KOPT-K1 (cell line): ENCODE data around the gene MYB.

Experiments
- H3K27ac ChIP-seq: fragments of 200-600 bp; sonication (generic); 2 replicates; pipeline ENCODE4 v1.5.1; 2016; ENCODE audit warnings: antibody characterized with exemption, mild to moderate bottlenecking, low read depth, low read length; ENCODE audit not compliant: poor library complexity, severe bottlenecking
- H3K36me3 ChIP-seq: fragments of 200-600 bp; sonication (generic); 2 replicates; pipeline ENCODE4 v1.5.1; 2017; ENCODE audit warnings: antibody characterized with exemption, mild to moderate bottlenecking, low read length, moderate library complexity; ENCODE audit not compliant: insufficient read depth
- H3K9me3 ChIP-seq: fragments of 200-600 bp; sonication (generic); 2 replicates; pipeline ENCODE4 v1.5.1; 2017; ENCODE audit warnings: antibody characterized with exemption, low read length, mild to moderate bottlenecking; ENCODE audit not compliant: insufficient read depth, poor library complexity, severe bottlenecking

Gene MYB

DNA sequence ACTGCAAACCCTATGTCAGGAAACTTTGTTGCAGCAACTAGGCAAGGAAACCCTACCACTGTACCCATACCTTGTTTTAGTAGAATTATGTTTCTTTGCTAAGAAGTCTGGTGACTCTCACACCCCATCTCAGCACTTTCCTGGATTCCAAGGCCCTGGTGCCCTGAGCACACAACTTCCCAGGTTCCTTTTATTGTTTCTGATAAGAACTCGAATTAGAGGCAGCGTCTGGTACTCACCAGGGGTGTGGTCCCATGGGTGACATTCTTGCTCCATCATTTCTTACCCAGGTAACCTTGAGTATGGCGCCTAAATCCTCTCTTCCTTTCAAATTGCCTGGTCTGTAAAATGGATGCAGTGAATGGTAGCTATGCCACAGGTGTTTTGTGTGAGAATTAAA, 34.1 kb downstream of the MYB start:
- Histone ChIP-seq H3K9me3 (no peaks in the 10 kb centered on the region), H3K36me3 (peaks cover 99% of the 10 kb centered on the region), H3K27ac (peak overlapping the region; percentile 12)

DNA sequence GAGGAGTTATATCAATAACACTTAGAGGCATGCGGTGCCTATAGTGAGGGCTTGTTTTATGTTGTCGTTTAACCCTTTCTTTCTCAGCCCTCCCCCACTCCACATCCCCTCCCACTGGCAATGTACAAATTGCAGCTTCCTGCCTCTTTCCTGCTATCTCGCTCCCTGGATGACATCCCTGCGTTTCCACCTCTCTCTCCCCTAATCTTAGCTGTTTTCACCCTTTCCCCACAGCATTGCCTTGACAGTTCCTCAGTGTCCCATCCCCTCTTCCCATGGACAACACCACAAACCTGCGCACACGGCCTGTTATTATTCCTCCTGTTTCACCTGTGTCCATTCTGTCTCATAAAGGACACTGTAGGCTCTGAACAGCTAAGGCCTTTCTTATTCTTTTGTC, 34.5 kb downstream of the MYB start:
- Histone ChIP-seq H3K9me3 (no peaks in the 10 kb centered on the region), H3K36me3 (peaks cover 99% of the 10 kb centered on the region), H3K27ac (peak overlapping the region; percentile 12)

DNA sequence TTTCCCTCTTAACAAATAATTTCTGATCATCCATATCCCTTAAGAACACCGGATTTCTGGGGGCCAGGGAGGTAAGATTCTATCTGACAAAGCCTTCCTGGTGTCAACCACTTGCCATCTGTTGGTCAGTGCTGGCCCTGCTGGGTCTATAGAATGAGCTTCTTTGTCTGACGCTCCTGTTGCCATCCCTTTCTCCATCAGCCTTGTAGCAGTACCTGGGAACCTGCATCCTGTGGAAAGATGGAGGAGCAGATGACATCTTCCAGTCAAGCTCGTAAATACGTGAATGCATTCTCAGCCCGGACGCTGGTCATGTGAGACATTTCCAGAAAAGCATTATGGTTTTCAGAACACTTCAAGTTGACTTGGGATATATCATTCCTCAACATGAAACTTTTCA, 36.6 kb downstream of the MYB start:
- Histone ChIP-seq H3K27ac (no peak overlapping the region), H3K36me3 (peaks cover 98% of the 10 kb centered on the region), H3K9me3 (no peaks in the 10 kb centered on the region)

DNA sequence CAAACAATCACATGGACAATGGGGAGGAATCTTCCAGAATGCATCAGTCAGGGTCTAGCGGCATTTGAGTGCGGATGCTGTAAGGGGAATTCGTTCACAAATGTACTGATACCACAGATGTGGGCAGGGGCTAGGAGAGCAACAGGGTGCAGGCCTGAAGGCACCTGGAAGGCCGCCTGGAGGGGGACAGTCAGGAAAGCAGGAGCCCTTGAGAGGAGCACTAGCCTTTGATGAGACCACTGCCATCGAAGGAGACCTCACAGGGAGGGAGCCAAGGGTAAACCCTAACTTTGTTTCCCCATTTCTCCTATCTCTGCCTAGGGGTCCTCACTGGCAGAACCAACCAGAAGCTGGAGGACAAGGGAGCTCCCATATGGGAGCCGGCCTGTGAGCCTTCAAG, 38.2 kb downstream of the MYB start:
- Histone ChIP-seq H3K9me3 (no peaks in the 10 kb centered on the region), H3K36me3 (peaks cover 89% of the 10 kb centered on the region), H3K27ac (no peak overlapping the region)

DNA sequence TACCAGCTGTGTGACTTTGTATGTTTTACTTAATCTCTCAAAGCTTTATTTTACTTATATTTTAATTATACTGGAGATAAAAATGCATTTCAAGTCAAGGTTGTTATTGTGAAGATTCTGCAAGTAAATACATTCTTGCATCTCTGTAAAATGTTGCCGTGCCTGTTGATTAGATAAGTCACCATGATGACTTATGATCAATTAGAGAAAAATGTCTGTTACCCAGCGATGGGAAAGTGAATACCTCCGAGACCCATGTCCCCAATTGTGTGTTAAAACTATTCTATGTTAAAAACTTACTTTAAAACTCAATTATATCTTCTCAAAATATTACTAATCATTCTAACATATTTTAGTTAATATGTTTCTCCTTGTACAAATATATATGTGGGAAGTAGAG, 39.9 kb downstream of the MYB start:
- Histone ChIP-seq H3K9me3 (no peaks in the 10 kb centered on the region), H3K36me3 (peaks cover 72% of the 10 kb centered on the region)

DNA sequence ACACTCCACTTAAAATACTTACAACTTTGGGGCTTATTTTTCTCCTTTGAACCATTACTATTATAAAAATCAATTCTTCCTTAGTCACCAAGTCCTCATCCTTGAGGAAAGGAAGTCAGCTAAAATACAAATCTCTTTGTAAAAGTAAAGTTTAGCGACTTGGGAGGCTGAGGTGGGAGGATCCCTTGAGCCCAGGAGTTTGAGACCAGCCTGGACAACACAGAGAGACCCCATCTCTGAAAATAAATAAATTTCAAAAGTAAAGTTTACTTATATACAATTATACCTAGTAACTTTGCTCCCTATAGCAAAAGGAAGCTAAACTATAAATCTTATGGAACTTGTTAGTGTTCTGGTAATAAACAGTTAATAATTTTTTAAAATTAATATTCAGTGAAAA, 40.4 kb downstream of the MYB start:
- H3K27ac ChIP-seq, result no peak overlapping the region
- H3K36me3 ChIP-seq, result peaks cover 67% of the 10 kb centered on the region
- no peaks in the 10 kb centered on the region for H3K9me3 ChIP-seq

More for the DNA sequence above, 39.9 kb downstream of the MYB start:
- H3K27ac ChIP-seq, result no peak overlapping the region

DNA sequence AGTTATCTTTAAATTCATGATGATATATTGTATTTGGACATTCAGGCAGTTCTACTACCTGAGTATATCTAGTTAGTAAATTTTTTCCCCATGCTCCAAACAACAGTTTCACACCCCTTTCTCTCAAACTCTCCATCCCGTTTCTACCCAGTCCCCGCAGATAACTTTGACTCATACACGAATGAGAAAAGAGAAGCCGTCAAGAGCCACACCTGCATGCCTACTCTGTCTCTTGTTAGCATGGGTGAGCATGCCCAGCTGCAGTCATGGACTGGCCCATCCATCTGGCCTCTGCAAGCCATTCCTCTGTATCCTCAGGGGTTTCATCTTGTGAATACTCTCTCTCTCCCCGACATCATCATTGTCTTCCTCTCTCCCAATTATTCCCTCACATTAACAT, 41.5 kb downstream of the MYB start:
- Histone ChIP-seq H3K36me3 (peaks cover 56% of the 10 kb centered on the region), H3K27ac (no peak overlapping the region), H3K9me3 (no peaks in the 10 kb centered on the region)

DNA sequence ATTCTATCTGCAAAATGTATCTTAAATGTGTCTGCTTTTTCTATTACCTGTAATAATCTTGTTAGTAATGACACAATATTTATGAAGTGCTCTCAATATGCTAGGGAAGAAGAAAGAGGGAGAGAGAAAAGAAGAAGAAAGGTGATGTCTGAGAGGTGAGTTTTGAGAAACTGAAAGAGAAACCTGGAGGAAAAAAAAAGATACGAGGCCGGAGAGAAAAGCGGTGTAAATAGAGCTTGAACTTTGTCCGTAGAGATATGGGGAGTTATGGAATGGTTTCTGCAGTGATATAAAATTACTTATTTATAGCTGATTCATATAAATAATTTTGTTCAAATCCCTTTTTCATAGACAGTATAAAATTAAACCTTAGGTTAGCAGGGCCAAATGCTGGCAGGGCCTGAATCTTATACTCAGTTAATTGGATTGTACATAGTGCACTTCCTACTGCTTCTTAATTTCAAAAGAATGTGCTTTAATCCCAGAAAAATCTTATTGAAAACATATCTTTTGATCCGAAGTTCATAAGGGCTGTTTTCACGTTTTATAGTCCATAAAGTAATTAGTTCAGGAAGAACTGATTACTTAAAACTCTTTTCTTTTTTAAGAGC, 43.0 kb downstream of the MYB start:
- Histone ChIP-seq H3K36me3 (peaks cover 50% of the 10 kb centered on the region), H3K27ac (peak overlapping the region; percentile 70)

DNA sequence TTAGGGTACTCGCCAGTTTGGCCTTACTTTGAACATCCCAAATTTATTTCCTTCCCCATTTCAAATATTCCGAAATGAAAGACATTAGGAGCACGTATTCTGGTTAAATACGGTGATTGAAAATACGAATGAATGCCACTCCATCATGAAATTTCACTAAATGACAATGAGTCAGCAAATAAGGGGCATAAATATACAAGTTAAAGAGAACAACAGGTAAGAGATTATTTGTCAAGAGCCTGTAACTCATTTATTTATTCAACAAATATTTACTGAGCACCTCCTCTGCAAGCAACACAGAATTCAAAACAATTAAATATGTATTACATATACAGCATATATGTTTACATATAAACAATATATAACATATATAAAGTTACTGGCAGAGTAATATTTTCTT, 44.8 kb downstream of the MYB start:
- Histone ChIP-seq H3K36me3 (peaks cover 41% of the 10 kb centered on the region), H3K27ac (peak overlapping the region; percentile 70), H3K9me3 (no peaks in the 10 kb centered on the region)

More for the DNA sequence above, 43.0 kb downstream of the MYB start:
- H3K9me3 ChIP-seq, result no peaks in the 10 kb centered on the region

DNA sequence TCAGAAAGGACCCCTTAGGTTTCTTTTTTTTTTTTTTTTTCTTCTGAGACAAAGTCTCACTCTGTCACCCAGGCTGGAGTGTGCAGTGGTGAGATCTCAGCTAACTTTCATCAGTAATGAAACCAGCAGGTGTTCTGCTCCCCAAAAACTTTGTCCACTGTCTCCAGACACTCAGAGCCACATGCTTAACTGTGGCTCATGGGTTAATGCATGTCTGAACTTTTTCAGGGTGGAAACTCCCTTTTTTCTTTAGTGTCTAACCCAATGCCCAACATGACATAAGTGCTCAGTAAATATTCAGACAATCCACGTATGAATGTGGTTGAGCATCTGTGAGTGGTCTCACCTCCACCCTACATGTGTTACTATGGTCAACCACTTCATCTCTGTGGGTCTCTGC, 45.4 kb downstream of the MYB start:
- Histone ChIP-seq H3K36me3 (peaks cover 40% of the 10 kb centered on the region), H3K27ac (peak overlapping the region; percentile 49), H3K9me3 (no peaks in the 10 kb centered on the region)

DNA sequence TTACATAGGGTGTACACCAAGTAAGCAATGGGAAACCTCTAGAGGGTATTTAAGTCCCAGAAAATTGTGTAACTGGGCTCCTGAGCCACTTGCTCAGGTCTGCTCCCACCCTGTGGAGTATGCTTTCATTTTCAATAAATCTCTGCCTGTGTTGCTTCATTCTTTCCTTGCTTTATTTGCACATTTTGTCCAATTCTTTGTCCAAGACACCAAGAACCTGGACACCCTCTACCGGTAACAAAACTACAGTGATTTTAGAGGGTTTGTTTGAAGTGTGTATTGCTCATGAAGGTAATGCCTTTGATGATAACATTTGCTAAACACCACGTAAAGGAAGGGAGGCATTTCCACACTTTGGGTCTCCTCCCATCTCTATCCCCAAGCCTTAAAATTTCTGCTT, 46.2 kb downstream of the MYB start:
- H3K27ac ChIP-seq, result peak overlapping the region; percentile 33
- no peaks in the 10 kb centered on the region for H3K9me3 ChIP-seq
- peaks cover 42% of the 10 kb centered on the region for H3K36me3 ChIP-seq

DNA sequence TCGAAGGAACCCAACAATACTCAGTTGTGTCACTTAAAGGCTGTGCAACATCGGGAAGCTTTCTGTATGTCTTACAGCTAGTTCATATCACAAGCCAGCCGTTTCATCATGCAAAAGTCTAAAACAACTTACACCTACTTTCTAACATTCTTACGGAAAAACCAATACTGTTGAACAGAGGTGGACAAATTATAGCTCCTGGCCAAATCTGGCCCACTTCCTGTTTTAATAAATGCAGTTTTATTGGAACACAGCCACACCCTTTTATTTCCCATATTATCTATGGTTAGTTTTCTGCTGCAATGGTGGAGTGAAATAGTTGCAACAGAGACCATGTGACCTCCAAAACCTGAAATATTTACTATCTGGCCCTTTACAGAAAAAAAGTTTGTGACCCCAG, 46.6 kb downstream of the MYB start:
- peak overlapping the region; percentile 33 for H3K27ac ChIP-seq
- H3K36me3 ChIP-seq, result peaks cover 42% of the 10 kb centered on the region
- no peaks in the 10 kb centered on the region for H3K9me3 ChIP-seq

DNA sequence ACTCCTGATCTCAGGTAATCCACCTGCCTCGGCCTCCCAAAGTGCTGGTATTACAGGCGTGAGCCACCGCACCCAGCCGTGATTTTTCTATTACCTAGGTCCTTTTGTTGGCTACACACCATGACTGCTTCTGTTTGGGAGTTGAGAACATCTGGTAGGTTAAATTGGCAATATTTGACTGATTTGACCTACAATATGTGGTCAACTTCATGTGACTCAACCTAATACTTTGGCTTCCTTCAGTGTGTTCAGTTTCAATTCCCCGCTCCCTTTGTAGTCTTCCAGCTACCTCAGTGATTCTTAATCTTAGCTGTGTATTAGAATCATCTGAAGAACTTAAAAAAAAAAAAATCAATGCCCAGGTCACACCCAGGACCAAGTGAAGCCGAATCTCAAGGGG, 47.4 kb downstream of the MYB start:
- H3K36me3 ChIP-seq, result peaks cover 43% of the 10 kb centered on the region; the same call in 1 of the 2 replicates
- H3K27ac ChIP-seq, result no peak overlapping the region
- H3K9me3 ChIP-seq, result no peaks in the 10 kb centered on the region

DNA sequence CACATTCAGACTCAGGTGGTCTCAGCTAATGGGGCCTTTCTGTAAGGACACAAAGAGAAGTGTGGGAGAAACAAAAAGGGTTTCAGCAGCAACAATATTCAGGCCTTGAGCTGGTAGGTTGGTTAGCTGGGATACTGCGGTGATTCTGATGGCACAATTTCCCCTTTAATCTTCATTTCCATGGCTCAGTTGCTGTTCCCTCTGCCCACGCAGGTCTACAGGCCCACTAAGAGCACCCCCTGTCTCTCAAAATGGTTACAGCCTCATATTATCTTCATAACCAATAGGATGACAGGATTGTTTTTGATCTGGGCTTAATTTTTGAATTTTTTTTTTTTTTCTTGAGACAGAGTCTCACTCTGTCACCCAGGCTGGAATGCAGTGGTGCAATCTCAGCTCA, 48.9 kb downstream of the MYB start:
- no peaks in the 10 kb centered on the region for H3K9me3 ChIP-seq
- H3K27ac ChIP-seq, result peak overlapping the region; percentile 49
- peaks cover 46% of the 10 kb centered on the region; the same call in 1 of the 2 replicates for H3K36me3 ChIP-seq

DNA sequence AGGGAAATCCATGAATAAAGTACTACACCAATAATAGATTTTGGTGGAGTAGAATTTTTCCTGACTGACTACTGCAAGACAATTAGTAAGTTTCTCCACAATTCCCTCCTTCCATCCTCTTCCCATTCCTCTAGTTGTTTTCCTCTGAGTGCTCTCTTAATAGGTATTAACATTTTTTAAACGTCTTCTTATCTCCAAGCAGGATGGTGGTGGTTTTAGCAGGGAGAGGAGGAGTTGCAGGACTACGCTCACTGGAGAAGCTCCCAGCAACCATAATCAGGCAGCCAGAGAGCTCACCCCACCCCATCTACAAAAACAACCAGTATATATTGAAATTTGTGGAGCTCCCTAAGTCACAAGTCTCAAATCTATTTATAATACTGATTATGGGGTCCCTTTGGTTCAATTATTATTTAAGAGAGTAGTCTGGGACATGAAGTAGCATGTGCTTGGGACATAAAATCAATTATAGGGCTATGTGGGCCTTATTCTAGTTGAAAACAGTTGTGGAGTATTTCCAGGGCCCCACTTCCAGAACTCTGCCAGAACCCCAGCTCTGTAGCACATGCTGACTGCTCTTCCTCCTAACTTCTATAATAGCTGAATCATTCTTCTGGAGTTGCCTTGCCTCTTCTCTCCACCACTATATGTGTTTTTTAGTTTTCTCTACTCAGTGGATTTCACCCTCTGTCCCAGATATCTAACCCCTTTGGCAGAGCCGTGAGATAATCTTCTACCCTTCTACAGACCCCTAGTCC, 49.8 kb downstream of the MYB start:
- Histone ChIP-seq H3K36me3 (peaks cover 46% of the 10 kb centered on the region; the same call in 1 of the 2 replicates), H3K27ac (peak overlapping the region; percentile 49), H3K9me3 (no peaks in the 10 kb centered on the region)

DNA sequence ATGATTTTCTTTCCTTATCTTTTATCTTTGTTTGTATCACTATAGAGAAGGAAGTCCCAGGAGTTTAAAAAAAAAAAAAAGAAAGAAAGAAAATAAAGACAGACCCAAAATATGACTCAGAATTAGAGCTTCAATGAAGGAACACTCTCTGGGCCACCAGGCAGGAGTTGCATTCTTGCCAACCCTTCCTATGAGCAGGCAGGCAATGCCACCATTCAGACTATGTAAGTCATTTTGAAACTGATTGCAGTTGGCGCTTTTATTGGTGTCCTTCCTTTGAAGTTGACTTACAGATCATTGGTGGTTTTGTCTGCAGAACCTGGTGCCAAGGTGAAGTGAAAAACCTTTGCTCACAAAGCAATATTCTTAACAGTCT, 50.3 kb downstream of the MYB start:
- H3K9me3 ChIP-seq, result no peaks in the 10 kb centered on the region
- H3K36me3 ChIP-seq, result peaks cover 46% of the 10 kb centered on the region; the same call in 1 of the 2 replicates
- peak overlapping the region; percentile 49 for H3K27ac ChIP-seq
